ACHN (cell line): ENCODE data around the gene LAMTOR3.
"Not testable (repeated sequence)": the region's sequence is repeated elsewhere in the genome, so short reads cannot be mapped to it uniquely, and the experiment has no call there.

Experiments
- DNase-seq: peaks from one replicate; pipeline ENCODE4 v3.0.0-alpha.2; 2015
- in situ Hi-C: cut with HindIII; loops from 2 replicates; pipeline ENCODE4 v1.10.0; 2017; ENCODE audit warnings: low sequenced_read_pairs, low pct_ligation_motif_present, low pct_unique_long_range_greater_than_20kb

The LAMTOR3 gene

GRCh38 chr4:99841129-99841528, 53.1 kb downstream of the LAMTOR3 start:
- in situ Hi-C loops: no loop called here
- DNase-seq: no peak

DNA sequence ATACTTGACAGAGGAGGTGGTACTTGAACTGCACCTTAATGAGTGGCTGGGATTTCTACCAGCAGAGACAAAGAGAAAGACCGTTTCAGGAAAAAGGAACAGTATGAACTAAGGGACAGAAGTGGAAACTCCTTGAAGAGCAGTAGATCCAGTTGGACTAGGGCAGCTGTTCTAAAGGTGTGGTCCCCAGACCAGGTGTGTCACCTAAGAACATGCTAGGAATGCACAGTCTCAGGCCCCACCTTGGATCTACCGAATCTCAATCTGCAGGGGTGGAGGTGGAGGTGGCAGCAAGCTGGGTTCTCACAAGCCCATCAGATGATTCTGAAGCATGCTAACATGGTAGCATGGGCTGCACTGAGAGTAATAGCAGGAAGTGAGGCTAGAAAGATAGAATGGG, 55.3 kb downstream of the LAMTOR3 start:
- in situ Hi-C loops: no loop called here
- no peak for DNase-seq

- in situ Hi-C loops: no loop called here
Observed at GRCh38 chr4:99835942-99836341, 58.3 kb downstream of the LAMTOR3 start.

GRCh38 chr4:99834569-99834968, 59.7 kb downstream of the LAMTOR3 start:
- in situ Hi-C loops: no loop called here

More at GRCh38 chr4:99835942-99836341, 58.3 kb downstream of the LAMTOR3 start:
- DNase-seq: no peak

GRCh38 chr4:99833756-99834155, 60.5 kb downstream of the LAMTOR3 start:
- no peak for DNase-seq
- in situ Hi-C loops: no loop called here

More at GRCh38 chr4:99834569-99834968, 59.7 kb downstream of the LAMTOR3 start:
- DNase-seq: no peak

- no peak for DNase-seq
- in situ Hi-C loops: no loop called here
Observed at GRCh38 chr4:99832758-99833157, 61.5 kb downstream of the LAMTOR3 start.

DNA sequence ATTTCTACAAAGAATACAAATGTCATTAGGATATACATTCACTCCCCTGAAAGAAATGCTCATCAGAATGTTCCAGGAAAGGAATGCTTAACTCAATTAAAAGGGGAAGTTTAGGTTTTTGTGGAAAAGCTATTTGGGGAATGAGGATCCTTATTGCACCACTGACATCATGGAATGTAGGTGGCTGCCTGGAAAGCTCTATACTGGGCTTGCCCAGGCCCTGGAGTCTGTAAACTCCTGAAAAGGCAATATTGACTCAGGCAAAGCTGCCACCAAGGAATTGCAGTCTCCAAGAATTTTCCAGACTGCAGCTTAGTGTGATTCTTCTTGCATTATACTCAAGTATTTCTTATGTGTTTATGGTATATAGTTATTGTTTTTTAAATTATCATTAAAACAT, 61.9 kb downstream of the LAMTOR3 start:
- in situ Hi-C loops: no loop called here
- no peak for DNase-seq

- DNase-seq, in situ Hi-C loops: not testable (repeated sequence)
Observed at GRCh38 chr4:99830051-99830450, 64.2 kb downstream of the LAMTOR3 start.

DNA sequence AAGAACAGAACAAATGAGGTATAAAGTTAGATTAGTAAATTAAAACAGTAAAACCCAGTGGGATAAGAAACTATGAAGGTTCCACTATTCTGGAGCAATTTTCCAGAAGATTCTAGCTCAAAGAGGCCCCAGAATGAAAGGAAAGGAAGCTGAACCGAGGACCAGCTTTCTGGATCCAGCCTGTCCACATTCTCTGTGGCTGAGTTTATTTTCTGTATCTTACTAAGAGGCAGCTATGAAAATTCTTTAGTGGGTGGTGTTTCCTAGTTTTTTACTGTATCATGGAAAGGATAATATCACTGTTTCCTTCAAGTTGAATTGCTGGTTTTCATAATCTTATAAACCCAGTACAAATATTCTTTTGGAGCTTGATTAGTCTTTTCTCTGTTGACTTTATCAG, 65.8 kb downstream of the LAMTOR3 start:
- DNase-seq: no peak

More for the DNA sequence above, 65.8 kb downstream of the LAMTOR3 start:
- in situ Hi-C loops: no loop called here
